Thoracic aorta endothelial cell (primary cell): ENCODE results near the gene SIMC1. TPM values are rescaled to one million over a fixed set of nuclear protein-coding genes. Genes with fewer than 3 reads are reported as not detected.

Source experiments
- small RNA-seq: library from RNA; depleted of rRNA; stranded (forward); fragments of <200 nt; gene quantifications from one replicate; pipeline ENCODE3, GENCODE V24; 2012
- total RNA-seq: library from RNA; depleted of rRNA; stranded (reverse); fragments of >200 nt; gene quantifications from 2 replicates; pipeline ENCODE4 v1.2.3, GENCODE V29; 2012

SIMC1 gene
- 12.2 and 12.4 TPM in 2 replicates for total RNA-seq

GRCh38 chr5:176237971-176238644, at the start of gene SIMC1:
TSS of gene SIMC1 (plus strand) at chr5:176238424. CDS start at chr5:176238509, 85 bp downstream.

GRCh38 chr5:176361437-176362232, 123.4 kb downstream of the SIMC1 start, which contains the start of gene KIAA1191:
TSS of gene KIAA1191 (minus strand) at chr5:176361764. CDS start at chr5:176359508, 2,256 bp downstream.

GRCh38 chr5:176365351-176366231, 127.4 kb downstream of the SIMC1 start, which contains the start of gene ARL10:
TSS of gene ARL10 (plus strand) at chr5:176365487. CDS start at chr5:176365564, 77 bp downstream.

GRCh38 chr5:176388444-176389134, 150.4 kb downstream of the SIMC1 start, which contains the start of the genes HIGD2A and NOP16:
TSS of gene HIGD2A (plus strand) at chr5:176388751. CDS start at chr5:176388820, 69 bp downstream.
TSS of gene NOP16 (minus strand) at chr5:176388598. CDS start at chr5:176388539, 59 bp downstream.

Small RNA genes within 50 kb of the gene (small RNA-seq; reads per million reads assigned to genes)
- 0.84 reads per million, percentile 12 among the genes with 10 or more reads in this experiment for gene MIR1271

Other genes with a start within 250 kb of the SIMC1 start
- gene KIAA1191, start 123.3 kb downstream of the SIMC1 start, total RNA-seq, result 101 and 137 TPM in 2 replicates
- 8.4 and 11.3 TPM in 2 replicates for gene ARL10, start 127.1 kb downstream of the SIMC1 start, total RNA-seq
- 35.1 and 42.0 TPM in 2 replicates for gene NOP16, start 150.2 kb downstream of the SIMC1 start, total RNA-seq
- 37.5 and 46.7 TPM in 2 replicates for gene HIGD2A, start 150.3 kb downstream of the SIMC1 start, total RNA-seq
- gene CLTB, start 178.1 kb downstream of the SIMC1 start, total RNA-seq, result 93.0 and 116 TPM in 2 replicates
- gene FAF2, start 210.0 kb downstream of the SIMC1 start, total RNA-seq, result 49.3 and 56.4 TPM in 2 replicates